Measurements from ENCODE around the gene IL17A.
A peak's percentile ranks its signal among the peaks of the same experiment; 100 is the strongest.

IL17A gene

GRCh38 chr6:52186075-52186474 lies at the start of gene IL17A:
Gene IL17A, plus strand, starts transcription at chr6:52186375. Its CDS starts 57 bp downstream, at chr6:52186432.
- no peak for DNase-seq (ENCODE audit: low spot score)

GRCh38 chr6:52136934-52137467 lies 49.2 kb upstream of the IL17A start:
- no peak for DNase-seq (ENCODE audit: low spot score)

- DNase-seq (ENCODE audit: low spot score) = no peak
Measured at GRCh38 chr6:52138284-52138683, 47.9 kb upstream of the IL17A start.

DNA sequence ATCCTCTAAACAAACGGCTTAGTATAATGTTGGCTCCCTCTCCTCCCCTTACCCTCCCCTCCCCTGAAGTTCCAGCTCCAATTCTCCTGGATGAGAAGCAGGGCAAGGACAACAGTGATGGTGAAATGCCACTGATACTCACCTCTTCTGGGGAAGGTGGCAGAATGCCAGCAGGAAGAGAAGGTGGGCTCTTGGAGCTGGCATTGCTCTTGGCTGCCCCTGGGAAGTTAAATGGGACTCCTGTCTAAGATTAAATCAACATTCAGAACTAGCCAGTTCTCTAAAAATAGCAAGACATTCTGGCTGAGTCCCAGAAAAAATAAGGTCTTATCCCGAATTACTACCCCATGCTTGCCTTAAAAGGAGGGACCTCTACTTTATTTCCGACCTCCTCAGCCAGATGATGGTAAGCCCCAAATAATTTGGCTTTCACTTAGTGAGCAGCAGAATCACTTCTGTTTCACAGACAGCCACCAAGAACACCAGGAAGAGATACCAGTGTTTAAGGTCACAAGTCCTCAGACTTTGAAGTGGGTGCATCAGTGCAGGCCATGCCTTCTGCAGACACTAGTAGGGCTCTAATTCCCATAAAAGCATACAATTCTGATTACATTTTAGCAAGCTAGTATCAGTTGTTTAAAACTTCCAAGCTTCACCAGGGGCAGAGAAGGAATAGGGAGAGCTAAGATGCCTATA lies 46.0 kb upstream of the IL17A start:
- no peak for DNase-seq (ENCODE audit: low spot score)

- no peak for DNase-seq (ENCODE audit: low spot score)
Measured at GRCh38 chr6:52141596-52141995, 44.6 kb upstream of the IL17A start.

DNA sequence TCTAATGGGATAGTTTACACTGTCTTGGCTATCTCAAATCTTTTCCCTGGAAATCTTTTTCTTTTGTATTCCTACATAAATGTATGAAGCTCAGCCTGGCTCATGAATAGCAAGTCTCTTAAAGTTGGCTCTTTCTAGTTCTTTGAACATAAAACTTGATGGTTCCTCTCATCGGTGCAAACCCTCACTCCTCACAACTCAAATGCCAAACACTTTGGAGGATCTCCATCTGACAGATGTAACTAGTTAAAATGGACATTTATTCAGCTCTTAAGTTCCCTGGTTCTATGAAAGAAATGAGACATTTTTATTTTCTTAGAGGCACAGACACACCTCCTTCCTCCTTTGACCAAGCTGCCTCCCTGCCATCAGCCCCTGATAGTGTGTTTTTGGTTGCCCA lies 43.6 kb upstream of the IL17A start:
- no peak for DNase-seq (ENCODE audit: low spot score)

DNA sequence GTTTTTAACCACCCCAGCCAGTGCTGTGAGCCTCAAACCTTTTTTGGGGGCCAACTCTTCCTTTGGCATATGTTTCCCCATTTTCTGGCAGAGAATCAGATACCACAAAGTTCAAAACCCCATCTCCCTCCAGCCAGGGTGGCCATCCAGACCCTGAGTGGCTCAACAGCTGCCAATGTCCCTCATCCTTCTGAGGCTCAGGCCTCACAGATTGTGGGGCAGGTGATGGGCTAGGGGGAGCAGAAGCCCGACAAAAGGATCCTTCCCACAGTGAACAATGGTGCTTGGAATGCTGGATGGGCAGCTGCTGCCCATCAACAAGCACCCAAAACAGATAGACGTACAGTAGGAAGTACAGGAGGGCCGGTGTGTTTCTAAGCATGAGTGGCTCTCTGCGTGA lies 42.6 kb upstream of the IL17A start:
- no peak for DNase-seq (ENCODE audit: low spot score)

DNA sequence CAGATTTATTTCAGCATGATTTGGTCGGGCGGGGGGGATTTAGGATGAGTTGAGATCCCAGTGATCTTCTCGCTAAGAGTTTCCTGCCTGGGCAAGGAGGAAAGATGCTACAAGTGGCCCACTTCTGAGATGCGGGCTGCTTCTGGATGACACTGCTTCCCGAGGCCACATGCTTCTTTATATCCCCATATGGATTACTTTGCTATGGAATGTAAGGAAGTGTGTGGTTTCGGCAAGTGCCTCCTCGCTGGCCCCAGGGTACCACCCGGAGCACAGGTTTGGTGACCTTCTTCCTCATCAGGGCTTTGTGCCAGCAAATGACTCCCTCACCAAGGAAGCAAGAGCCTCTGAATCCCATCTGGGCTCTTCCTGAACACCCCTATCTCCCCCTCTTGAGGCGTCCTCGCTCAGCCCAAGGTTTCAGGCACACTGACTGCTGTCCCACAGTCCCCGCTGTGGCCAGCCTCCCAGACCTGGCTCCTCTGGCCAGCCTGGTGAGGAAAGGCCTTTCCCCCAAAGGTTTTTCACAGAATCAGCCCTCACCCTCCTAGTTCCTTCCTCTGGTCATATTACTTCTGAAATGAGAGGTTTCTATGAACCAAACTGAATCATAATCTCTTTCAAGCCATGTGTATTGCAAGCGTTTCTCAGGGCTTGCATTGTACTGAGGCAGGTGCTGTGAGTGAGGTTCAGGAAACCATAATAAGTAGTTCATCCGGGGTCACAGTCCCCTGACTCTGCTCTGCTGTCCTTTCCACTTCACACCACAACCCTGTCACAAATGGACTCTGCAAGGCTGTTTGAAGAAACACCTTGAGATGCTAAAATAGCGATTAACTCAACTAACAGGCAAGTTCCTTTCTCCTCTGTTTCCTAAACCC lies 41.7 kb upstream of the IL17A start:
- DNase-seq (ENCODE audit: low spot score) = no peak

DNA sequence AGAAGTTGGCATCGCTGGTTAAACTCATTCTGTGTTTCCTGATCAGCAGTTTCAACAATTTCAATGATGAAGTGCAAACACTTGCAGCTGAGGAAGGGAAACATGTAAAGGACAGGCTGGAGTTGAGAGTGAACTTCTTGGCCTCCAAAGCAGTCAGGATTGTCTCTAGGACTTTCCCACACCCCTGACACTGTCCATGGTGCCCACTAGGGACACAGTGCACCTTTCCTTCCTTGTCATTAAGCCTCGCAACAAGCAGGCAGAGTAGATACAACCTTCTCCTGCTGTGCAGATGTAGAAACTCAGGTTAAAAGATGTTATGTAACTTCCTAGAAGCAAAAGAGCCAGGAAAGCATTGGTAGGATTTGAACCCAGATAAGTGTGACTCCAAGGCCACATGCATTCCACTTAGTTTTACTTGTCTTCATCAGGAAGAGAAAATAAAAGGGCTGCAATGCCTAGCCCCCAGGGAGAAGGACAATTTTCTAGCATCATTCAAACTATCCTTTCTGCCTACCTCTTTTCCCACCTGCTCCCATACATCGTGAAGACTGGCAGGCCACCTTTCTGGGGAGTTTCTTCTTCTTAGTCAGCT lies 39.2 kb upstream of the IL17A start:
- DNase-seq (ENCODE audit: low spot score) = no peak

DNA sequence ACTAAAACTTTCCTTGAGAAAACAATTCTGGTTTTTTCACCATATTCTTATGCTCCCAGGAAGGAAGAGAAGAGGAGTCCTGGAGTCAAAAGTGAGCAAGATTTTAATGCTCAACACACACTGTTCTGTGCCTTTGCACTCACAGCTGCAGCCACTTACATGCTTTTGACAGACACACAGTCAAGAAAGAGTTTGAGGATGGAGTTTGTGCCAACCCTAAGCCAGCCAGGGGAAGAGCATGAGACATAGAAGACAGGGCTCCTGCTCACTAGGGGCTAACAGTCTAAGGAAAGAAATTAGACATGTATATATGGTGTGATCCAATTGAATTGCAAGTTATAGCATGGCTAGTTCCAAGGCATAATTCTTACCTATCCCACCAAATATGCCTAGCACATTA lies 37.1 kb upstream of the IL17A start:
- no peak for DNase-seq (ENCODE audit: low spot score)

DNA sequence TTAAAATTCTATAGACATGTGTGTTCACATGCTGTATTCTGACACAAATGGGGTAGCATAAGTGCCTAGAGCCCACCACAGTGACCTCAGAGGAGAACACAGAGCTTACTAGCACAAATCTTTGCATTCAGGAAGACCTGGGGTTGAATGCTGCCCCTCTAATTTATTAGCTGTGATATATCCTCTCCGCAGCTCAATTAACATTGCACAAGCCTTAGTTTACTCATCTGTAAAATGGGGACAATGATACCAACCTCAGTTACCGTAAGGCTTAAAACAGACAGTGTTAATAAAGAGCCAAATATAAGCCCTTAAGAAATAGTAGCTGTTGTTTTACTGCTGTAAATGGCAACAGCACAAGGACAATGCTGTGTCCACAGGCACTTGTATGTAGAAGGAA lies 36.2 kb upstream of the IL17A start:
- no peak for DNase-seq (ENCODE audit: low spot score)

DNA sequence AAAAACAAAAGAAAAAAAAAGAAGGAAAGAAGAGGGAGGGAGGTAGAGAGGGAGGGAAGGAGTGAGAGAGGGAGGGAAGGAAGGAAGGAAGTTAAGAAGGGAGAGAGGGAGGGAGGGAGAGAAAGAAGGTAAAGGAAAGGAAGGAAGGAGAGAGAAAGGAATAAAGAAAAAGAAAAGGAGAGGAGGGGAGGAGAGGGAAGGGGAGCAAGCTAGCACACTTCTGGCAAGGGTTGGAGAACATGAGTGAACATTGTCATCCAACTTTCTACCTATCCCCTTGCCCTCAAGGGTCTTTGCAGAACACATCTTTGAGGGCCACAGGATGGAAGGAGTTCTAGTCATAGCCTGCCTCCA lies 34.1 kb upstream of the IL17A start:
- no peak for DNase-seq (ENCODE audit: low spot score)

- no peak for DNase-seq (ENCODE audit: low spot score)
Measured at GRCh38 chr6:52152711-52153160, 33.4 kb upstream of the IL17A start.

- no peak for DNase-seq (ENCODE audit: low spot score)
Measured at GRCh38 chr6:52154381-52154780, 31.8 kb upstream of the IL17A start.

- no peak for DNase-seq (ENCODE audit: low spot score)
Measured at GRCh38 chr6:52155791-52156576, 30.2 kb upstream of the IL17A start.

GRCh38 chr6:52157301-52157941 lies 28.8 kb upstream of the IL17A start:
- no peak for DNase-seq (ENCODE audit: low spot score)

DNA sequence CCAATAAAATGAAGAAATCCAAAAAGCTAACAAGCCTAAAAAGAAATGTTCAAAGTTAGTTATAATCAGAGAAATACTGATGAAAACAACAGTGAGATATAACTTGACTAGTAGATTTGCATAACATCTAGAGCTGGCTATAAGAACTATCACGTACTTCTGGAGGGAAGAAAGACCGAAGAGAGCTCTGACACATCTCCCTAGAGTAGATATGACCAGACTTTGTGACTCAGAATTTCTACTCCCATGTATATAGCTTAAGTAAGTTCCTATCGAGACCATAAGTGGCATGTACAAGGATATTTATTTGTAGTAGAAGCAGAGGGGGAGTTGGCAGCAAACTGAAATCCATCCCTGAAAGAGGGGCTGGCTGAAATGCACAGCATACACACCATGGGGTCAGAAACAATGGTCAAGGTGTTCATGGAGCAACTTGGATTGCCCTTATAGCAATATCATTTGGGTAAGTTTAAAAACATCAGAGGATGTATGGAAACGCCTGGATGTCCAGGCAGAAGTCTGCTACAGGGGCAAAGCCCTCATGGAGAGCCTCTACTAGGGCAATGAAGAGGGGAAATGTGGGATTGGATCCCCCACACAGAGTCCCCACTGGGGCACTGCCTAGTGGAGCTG lies 25.6 kb upstream of the IL17A start:
- DNase-seq (ENCODE audit: low spot score) = no peak

DNA sequence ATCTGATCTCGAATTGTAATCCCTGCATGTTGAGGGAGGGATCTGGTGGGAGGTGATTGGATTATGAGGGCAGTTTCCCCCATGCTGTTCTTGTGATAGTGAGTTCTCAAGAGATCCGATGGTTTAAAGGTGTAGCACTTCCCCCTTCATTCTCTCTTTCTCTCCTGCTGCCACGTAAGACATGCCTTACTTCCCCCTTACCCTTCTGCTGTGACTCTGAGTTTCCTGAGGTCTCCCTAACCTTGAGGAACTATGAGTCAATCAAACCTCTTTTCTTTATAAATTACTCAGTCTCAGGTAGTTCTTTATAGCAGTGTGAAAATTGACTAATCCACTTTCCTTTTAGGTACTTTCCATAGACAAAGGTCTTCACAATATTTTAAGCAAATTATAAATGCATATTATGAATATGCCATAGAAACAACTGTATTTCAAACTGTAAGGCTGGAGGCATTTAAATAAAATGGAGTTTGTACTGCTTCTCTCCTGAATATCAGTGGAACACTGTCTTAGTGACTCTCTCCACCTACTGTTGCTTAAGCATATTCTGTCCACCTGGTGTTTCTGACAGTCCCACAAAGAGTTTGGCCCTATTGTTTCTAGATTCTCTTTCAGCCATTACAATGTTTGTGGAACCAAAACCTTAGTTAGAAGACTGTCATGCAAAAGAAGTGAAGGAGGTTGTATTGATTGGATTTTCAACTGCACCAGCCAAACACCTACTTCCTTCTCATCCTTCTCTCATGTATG lies 24.3 kb upstream of the IL17A start:
- DNase-seq (ENCODE audit: low spot score) = no peak

GRCh38 chr6:52162940-52163908 lies 23.0 kb upstream of the IL17A start:
- DNase-seq (ENCODE audit: low spot score) = peak; percentile 9

Measured in putamen (tissue), 1 donor.